BLaER1 treated with 17β-estradiol and CSF1 and Interleukin-3, amounts not matched to agents 10 nM and 100 nM (cell line): ENCODE data around the gene OR1C1.
"Not testable (repeated sequence)": the region's sequence is repeated elsewhere in the genome, so short reads cannot be mapped to it uniquely, and the experiment has no call there.

Experiments used
- H3K27ac ChIP-seq, 11 experiments: shearing (Covaris generic); formaldehyde crosslinking; 2 replicates each; pipeline ENCODE4 v1.8.1; 2022
- H3K27me3 ChIP-seq, 11 experiments: shearing (Covaris generic); formaldehyde crosslinking; 2 replicates each; pipeline ENCODE4 v1.8.1; 2022
- H3K36me3 ChIP-seq, 11 experiments: shearing (Covaris generic); formaldehyde crosslinking; 2 replicates each; pipeline ENCODE4 v1.8.1; 2022
- H3K4me1 ChIP-seq, 10 experiments: shearing (Covaris generic); formaldehyde crosslinking; 2 replicates each; pipeline ENCODE4 v1.8.1; 2022
- H3K4me2 ChIP-seq, 11 experiments: shearing (Covaris generic); formaldehyde crosslinking; 2 replicates each; pipeline ENCODE4 v1.8.1; 2022
- H3K4me3 ChIP-seq, 10 experiments: shearing (Covaris generic); formaldehyde crosslinking; 2 replicates each; pipeline ENCODE4 v1.8.1; 2022
- H3K9ac ChIP-seq, 11 experiments: shearing (Covaris generic); formaldehyde crosslinking; 2 replicates each; pipeline ENCODE4 v1.8.1; 2022
- H3K9me3 ChIP-seq, 11 experiments: shearing (Covaris generic); formaldehyde crosslinking; replicated peaks in 1 of 11; 2 replicates each; pipeline ENCODE4 v1.8.1; 2022
- H4K20me1 ChIP-seq, 11 experiments: shearing (Covaris generic); formaldehyde crosslinking; 2 replicates each; pipeline ENCODE4 v1.8.1; 2022
- Cebpa-rat ChIP-seq, 11 experiments: shearing (Covaris generic); IDR thresholded peaks; 2 replicates each; pipeline ENCODE4 v1.8.1; 2022

OR1C1 gene, protein sequence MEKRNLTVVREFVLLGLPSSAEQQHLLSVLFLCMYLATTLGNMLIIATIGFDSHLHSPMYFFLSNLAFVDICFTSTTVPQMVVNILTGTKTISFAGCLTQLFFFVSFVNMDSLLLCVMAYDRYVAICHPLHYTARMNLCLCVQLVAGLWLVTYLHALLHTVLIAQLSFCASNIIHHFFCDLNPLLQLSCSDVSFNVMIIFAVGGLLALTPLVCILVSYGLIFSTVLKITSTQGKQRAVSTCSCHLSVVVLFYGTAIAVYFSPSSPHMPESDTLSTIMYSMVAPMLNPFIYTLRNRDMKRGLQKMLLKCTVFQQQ

DNA sequence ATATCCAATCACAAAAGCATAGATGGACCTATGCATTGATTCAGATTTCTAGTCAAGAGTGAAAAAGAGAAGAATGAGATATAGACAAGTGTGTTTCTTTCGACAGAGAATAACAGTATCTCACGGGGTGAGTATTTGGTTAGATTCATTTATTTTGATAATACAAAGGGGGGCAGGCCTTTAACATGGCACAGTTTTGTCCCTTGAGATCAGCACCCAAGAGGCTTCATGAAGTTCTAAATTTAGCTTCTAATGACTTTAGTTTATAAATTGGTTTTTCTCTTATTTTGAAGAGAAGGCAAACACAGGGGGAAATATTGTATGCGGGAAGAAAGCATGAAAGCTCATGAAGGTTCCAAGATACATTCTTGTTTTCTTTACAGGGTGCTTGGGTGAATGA, at the start of gene OR1C1:
Gene OR1C1 (minus strand): TSS at position 101 of the 400 bp plus-strand sequence. CDS start 2,150 bp downstream, outside the sequence.
- Histone ChIP-seq H3K36me3 (no peaks in the 10 kb centered on the region), H3K4me2 (no peak within 1 kb of the TSS), H3K9me3 (no peaks in the 10 kb centered on the region), H3K4me1 (no peaks in the 10 kb centered on the region), H3K27me3 (no peaks in the 10 kb centered on the region), H3K9ac (no peak within 1 kb of the TSS), H3K4me3 (no peak within 1 kb of the TSS), H4K20me1 (no peaks in the 10 kb centered on the region), H3K27ac (no peak within 1 kb of the TSS)
- no peak for TF ChIP-seq Cebpa-rat (IDR thresholded peaks at IDR 0.05)

DNA sequence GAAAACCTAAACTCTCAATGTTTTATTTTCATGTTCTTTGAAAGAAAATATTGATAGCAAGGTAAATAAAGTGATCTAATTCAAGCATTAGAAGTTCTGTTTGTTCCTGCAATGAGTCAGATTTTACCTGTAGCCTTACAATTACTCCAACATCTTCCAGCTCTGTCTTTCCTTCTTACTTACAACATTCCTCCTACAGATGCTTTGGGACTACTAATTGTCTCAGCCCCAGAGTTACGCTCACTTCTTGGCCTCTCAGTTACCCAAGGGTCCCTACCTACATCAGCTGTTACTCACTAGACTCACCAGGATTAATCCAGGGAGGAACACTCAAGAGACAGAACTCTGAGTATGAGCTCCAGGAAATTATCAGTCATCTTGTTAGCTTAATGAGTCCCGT, 37.2 kb upstream of the OR1C1 start:
- no peaks in the 10 kb centered on the region for H4K20me1 ChIP-seq
- no peaks in the 10 kb centered on the region for H3K36me3 ChIP-seq
- H3K4me3 ChIP-seq = no peak overlapping the region
- peaks cover 15 to 24% (median 21%) of the 10 kb centered on the region in 11 experiments for H3K9me3 ChIP-seq
- H3K27ac ChIP-seq = no peak overlapping the region
- no peaks in the 10 kb centered on the region for H3K4me1 ChIP-seq
- no peak overlapping the region for H3K9ac ChIP-seq
- H3K4me2 ChIP-seq = no peak overlapping the region
- no peaks in the 10 kb centered on the region for H3K27me3 ChIP-seq
- no peak for TF ChIP-seq Cebpa-rat (IDR thresholded peaks at IDR 0.05)

- no peak overlapping the region for H3K4me3 ChIP-seq
- no peak overlapping the region for H3K27ac ChIP-seq
- TF ChIP-seq Cebpa-rat (IDR thresholded peaks at IDR 0.05) = no peak
- H3K4me2 ChIP-seq = no peak overlapping the region
- H3K4me1 ChIP-seq = no peaks in the 10 kb centered on the region
- no peaks in the 10 kb centered on the region for H3K36me3 ChIP-seq
- no peak overlapping the region for H3K9ac ChIP-seq
- no peaks in the 10 kb centered on the region for H3K9me3 ChIP-seq
- H3K27me3 ChIP-seq = no peaks in the 10 kb centered on the region
- no peaks in the 10 kb centered on the region for H4K20me1 ChIP-seq
Observed at GRCh38 chr1:247769603-247770002, 9.2 kb upstream of the OR1C1 start.

DNA sequence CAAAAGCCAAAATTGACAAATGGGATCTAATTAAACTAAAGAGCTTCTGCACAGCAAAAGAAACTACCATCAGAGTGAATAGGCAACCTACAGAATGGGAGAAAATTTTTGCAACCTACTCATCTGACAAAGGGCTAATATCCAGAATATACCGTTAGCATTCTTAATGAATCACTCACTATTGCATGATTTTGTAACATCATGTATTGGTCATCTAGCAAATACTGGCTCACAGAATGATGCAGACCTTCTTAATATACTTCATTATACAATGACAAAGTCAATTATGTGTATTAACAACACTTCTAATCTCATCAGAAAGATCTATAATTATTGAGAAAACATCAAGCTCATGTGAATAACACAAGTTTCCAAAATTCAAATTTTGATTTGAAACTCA, 6.0 kb downstream of the OR1C1 start:
- H3K9ac ChIP-seq, H3K27ac ChIP-seq, H3K4me2 ChIP-seq, H3K4me3 ChIP-seq, H4K20me1 ChIP-seq, H3K4me1 ChIP-seq, H3K27me3 ChIP-seq, H3K36me3 ChIP-seq: not testable (repeated sequence)
- H3K9me3 ChIP-seq = peaks cover 13 to 21% (median 18%) of the 10 kb centered on the region in 11 experiments; a peak in 20 of 22 replicates

DNA sequence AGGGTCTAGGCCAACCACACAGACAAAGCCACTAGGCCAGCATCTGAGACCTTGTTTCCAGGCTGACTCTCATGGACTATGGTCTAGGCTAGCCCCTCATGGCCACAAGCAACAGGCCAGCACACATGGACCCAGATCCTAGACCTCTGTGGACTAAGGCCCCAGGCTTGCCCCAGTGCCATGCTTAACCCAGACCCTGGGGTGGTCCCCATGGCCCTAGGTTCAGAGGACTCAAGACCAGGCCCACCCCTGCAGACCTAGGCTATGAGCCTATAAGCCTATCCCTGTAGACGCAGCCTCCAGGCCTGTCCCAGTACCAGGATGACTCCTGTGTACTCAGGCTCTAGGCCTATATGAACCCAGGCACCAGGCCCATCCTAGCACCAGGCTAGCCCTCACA, 10.5 kb downstream of the OR1C1 start:
- no peaks in the 10 kb centered on the region for H3K27me3 ChIP-seq
- no peak overlapping the region for H3K4me2 ChIP-seq
- H3K36me3 ChIP-seq = no peaks in the 10 kb centered on the region
- no peak overlapping the region for H3K9ac ChIP-seq
- H3K27ac ChIP-seq = no peak overlapping the region
- no peaks in the 10 kb centered on the region for H3K4me1 ChIP-seq
- no peak overlapping the region for H3K4me3 ChIP-seq
- H3K9me3 ChIP-seq = peaks cover 14 to 21% (median 19%) of the 10 kb centered on the region in 11 experiments; a peak in 20 of 22 replicates
- no peaks in the 10 kb centered on the region for H4K20me1 ChIP-seq
- TF ChIP-seq Cebpa-rat (IDR thresholded peaks at IDR 0.05) = no peak

DNA sequence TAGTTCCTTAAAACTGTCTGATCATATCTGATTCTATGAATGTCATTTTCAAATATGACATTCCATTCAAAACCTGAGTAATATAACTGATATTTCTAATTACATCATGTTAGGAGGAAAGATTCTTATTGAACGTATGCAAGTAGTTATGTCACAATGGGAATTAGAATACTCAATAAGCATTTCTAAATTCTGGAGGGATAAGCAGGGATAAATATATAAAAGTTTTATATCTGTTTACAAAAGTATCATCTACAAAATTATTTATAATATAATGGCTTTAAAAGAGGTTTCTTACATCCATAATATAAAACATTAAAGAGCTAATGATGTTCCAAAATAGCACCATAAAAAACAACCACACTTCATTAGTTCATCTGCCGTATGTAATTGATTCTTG, 12.3 kb downstream of the OR1C1 start, which contains the start of gene OR14A2:
Gene OR14A2 (minus strand): TSS at position 101 of the 400 bp plus-strand sequence.
- Histone ChIP-seq H3K4me1 (no peaks in the 10 kb centered on the region), H3K9me3 (peaks cover 14 to 21% (median 19%) of the 10 kb centered on the region in 11 experiments; a peak in 20 of 22 replicates), H3K4me2 (no peak within 1 kb of the TSS), H3K4me3 (no peak within 1 kb of the TSS), H3K36me3 (no peaks in the 10 kb centered on the region), H3K9ac (no peak within 1 kb of the TSS), H3K27ac (no peak within 1 kb of the TSS), H4K20me1 (no peaks in the 10 kb centered on the region), H3K27me3 (no peaks in the 10 kb centered on the region)
- TF ChIP-seq Cebpa-rat (IDR thresholded peaks at IDR 0.05) = no peak

DNA sequence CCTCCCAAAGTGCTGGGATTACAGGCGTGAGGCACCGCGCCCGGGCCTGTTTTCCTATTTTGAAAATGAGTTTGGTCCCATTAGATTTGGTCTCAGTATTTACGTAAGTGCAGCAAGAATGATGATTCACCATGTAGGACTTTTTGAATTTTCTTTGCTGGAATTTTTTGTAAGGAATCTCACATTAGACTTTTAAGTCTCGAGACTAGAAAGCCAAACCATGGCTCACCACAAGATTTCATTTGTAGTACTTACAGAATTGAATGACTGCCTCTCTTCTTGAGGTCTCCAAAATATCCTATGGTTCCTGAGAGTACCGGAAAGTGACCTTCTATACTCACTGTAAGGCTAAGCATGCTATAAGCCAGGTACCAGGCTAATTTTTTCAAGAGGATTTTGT, 12.7 kb downstream of the OR1C1 start:
- H3K36me3 ChIP-seq = no peaks in the 10 kb centered on the region
- TF ChIP-seq Cebpa-rat (IDR thresholded peaks at IDR 0.05) = no peak
- peaks cover 14 to 21% (median 19%) of the 10 kb centered on the region in 11 experiments; a peak in 20 of 22 replicates for H3K9me3 ChIP-seq
- H3K4me2 ChIP-seq = no peak overlapping the region
- no peak overlapping the region for H3K4me3 ChIP-seq
- H3K27me3 ChIP-seq = no peaks in the 10 kb centered on the region
- no peaks in the 10 kb centered on the region for H3K4me1 ChIP-seq
- no peak overlapping the region for H3K9ac ChIP-seq
- H4K20me1 ChIP-seq = no peaks in the 10 kb centered on the region
- no peak overlapping the region for H3K27ac ChIP-seq

DNA sequence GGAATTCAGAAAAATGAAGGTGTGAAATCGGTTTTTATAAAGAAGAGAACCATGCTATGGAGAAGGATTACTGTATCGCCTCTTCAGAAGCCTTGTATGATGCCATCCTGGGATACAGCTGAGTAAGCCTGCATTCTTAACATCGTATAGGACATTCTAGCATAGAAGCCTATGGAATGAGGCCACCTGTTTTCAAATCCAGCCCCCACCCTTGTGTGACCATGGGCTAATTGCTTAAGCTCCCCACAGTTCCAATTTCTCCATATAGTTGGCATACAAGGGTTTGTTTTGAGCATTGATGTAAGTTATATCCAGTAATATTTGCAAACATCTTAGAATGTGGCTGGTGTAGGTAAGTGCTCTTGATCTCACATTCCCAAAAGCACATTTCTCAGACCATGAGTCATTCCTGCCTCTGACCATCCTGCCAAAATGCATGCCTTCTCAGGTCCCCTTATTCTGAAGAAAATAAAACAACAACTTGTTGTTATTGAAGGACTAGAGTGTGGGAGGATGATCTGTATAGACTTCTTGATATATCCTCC, 13.9 kb downstream of the OR1C1 start:
- no peak overlapping the region for H3K9ac ChIP-seq
- H3K4me1 ChIP-seq = no peaks in the 10 kb centered on the region
- H3K4me2 ChIP-seq = no peak overlapping the region
- no peak for TF ChIP-seq Cebpa-rat (IDR thresholded peaks at IDR 0.05)
- H3K36me3 ChIP-seq = no peaks in the 10 kb centered on the region
- H3K9me3 ChIP-seq = peaks cover 14 to 21% (median 19%) of the 10 kb centered on the region in 11 experiments; a peak in 20 of 22 replicates
- no peak overlapping the region for H3K27ac ChIP-seq
- H4K20me1 ChIP-seq = no peaks in the 10 kb centered on the region
- no peaks in the 10 kb centered on the region for H3K27me3 ChIP-seq
- H3K4me3 ChIP-seq = no peak overlapping the region

DNA sequence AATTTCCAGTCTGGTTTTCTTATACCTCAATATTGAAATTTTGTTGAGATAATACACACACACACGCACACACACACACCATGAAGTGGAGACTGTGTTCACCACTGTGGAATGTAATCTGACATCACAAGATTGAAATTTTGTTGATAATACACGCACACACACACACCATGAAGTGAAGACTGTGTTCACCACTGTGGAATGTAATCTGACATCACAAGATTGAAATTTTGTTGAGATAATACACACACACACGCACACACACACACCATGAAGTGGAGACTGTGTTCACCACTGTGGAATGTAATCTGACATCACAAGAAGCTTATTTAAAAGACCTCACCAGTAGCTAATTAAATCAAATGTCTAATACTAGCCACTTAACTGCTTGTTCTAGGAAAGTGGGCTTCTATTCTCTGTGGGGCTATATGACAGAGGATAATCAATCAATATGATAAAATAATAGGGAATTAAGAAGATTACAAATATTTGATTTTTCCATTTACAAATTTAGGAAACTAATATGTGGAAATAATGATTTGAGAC, 18.1 kb downstream of the OR1C1 start:
- H3K4me1 ChIP-seq, H3K36me3 ChIP-seq, H3K9me3 ChIP-seq, H3K4me2 ChIP-seq, H3K4me3 ChIP-seq, H3K27ac ChIP-seq, H3K9ac ChIP-seq, H4K20me1 ChIP-seq, H3K27me3 ChIP-seq: not testable (repeated sequence)

- no peak overlapping the region for H3K9ac ChIP-seq
- H3K36me3 ChIP-seq = no peaks in the 10 kb centered on the region
- no peaks in the 10 kb centered on the region for H3K4me1 ChIP-seq
- H4K20me1 ChIP-seq = no peaks in the 10 kb centered on the region
- no peak overlapping the region for H3K27ac ChIP-seq
- no peaks in the 10 kb centered on the region for H3K9me3 ChIP-seq
- no peak for TF ChIP-seq Cebpa-rat (IDR thresholded peaks at IDR 0.05)
- H3K27me3 ChIP-seq = no peaks in the 10 kb centered on the region
- no peak overlapping the region for H3K4me3 ChIP-seq
- H3K4me2 ChIP-seq = no peak overlapping the region
Observed at GRCh38 chr1:247741756-247742155, 18.6 kb downstream of the OR1C1 start.
